Neuronal stem cell (in vitro differentiated cells): ENCODE results near the gene TMEM61. TPM values are rescaled to one million over a fixed set of nuclear protein-coding genes. Genes with fewer than 3 reads are reported as not detected.
"Not testable (repeated sequence)": the region's sequence is repeated elsewhere in the genome, so short reads cannot be mapped to it uniquely, and the experiment has no call there.

Experiments used
- DNase-seq: peaks from one replicate; pipeline ENCODE4 v3.0.0-alpha.2; 2013; ENCODE audit warnings: low spot score
- H2AFZ ChIP-seq: one replicate; pipeline ENCODE4 v1.6.1; 2013; ENCODE audit warnings: mild to moderate bottlenecking, low read length, inconsistent platforms
- H2AK5ac ChIP-seq: 2 replicates; pipeline ENCODE4 v1.6.1; 2013; ENCODE audit warnings: low read depth, mild to moderate bottlenecking, inconsistent platforms, low read length, moderate library complexity, mixed read lengths
- H2BK120ac ChIP-seq: 2 replicates; pipeline ENCODE4 v1.6.1; 2013; ENCODE audit warnings: low read depth, mild to moderate bottlenecking, inconsistent platforms, low read length, moderate library complexity, mixed read lengths
- H2BK12ac ChIP-seq: one replicate; pipeline ENCODE4 v1.6.1; 2013; ENCODE audit warnings: low read length, inconsistent platforms
- H2BK15ac ChIP-seq: 2 replicates; pipeline ENCODE4 v1.6.1; 2013; ENCODE audit warnings: mild to moderate bottlenecking, low read length, inconsistent platforms, mixed read lengths
- H2BK5ac ChIP-seq: one replicate; pipeline ENCODE4 v1.6.1; 2013; ENCODE audit warnings: inconsistent platforms, mild to moderate bottlenecking, low read length, moderate library complexity
- H3K14ac ChIP-seq: one replicate; pipeline ENCODE4 v1.6.1; 2013; ENCODE audit warnings: low read length, inconsistent platforms
- H3K18ac ChIP-seq: 2 replicates; pipeline ENCODE4 v1.6.1; 2013; ENCODE audit warnings: low read length, inconsistent platforms
- H3K23ac ChIP-seq: 2 replicates; pipeline ENCODE4 v1.6.1; 2013; ENCODE audit warnings: low read depth, mild to moderate bottlenecking, mixed read lengths, low read length, inconsistent platforms; ENCODE audit not compliant: poor library complexity
- H3K27ac ChIP-seq: replicated peaks from 3 replicates; pipeline ENCODE4 v1.5.1; 2013; ENCODE audit warnings: low read length, inconsistent platforms
- H3K27me3 ChIP-seq, 3 experiments: 2 replicates each; pipeline ENCODE4 v1.6.1; 2013; ENCODE audit warnings: low read length in 3 of 3, mild to moderate bottlenecking in 2 of 3, inconsistent platforms in 1 of 3, low read depth in 1 of 3, mixed read lengths in 1 of 3, moderate library complexity in 1 of 3; ENCODE audit not compliant: control insufficient read depth in 3 of 3, insufficient read depth in 3 of 3
- H3K36me3 ChIP-seq, 2 donors: replicated peaks in 1 of 2; 2 replicates each; pipeline ENCODE4 v1.6.1; 2013; ENCODE audit warnings: low read length in 2 of 2; ENCODE audit not compliant: control insufficient read depth in 2 of 2, insufficient read depth in 2 of 2
- H3K4ac ChIP-seq: 2 replicates; pipeline ENCODE4 v1.6.1; 2013; ENCODE audit warnings: inconsistent platforms, mild to moderate bottlenecking, low read length, moderate library complexity
- H3K4me1 ChIP-seq, 2 donors: 1 replicate in 1 of 2; 2 replicates in 1 of 2; pipeline ENCODE4 v1.6.1; 2013; ENCODE audit warnings: low read length in 2 of 2, low read depth in 1 of 2; ENCODE audit not compliant: control insufficient read depth in 2 of 2, insufficient read depth in 1 of 2
- H3K4me2 ChIP-seq: one replicate; pipeline ENCODE4 v1.6.1; 2013; ENCODE audit warnings: mild to moderate bottlenecking, low read length, inconsistent platforms; ENCODE audit not compliant: insufficient read depth, poor library complexity, severe bottlenecking
- H3K4me3 ChIP-seq, 2 donors: 2 replicates each; pipeline ENCODE4 v1.5.1; 2013; ENCODE audit warnings: low read length in 2 of 2, mild to moderate bottlenecking in 2 of 2, inconsistent platforms in 1 of 2, moderate library complexity in 1 of 2
- H3K79me1 ChIP-seq: one replicate; pipeline ENCODE4 v1.6.1; 2013; ENCODE audit warnings: low read depth, mild to moderate bottlenecking, inconsistent platforms, low read length, moderate library complexity
- H3K9ac ChIP-seq: one replicate; pipeline ENCODE4 v1.6.1; 2013; ENCODE audit warnings: mild to moderate bottlenecking, low read depth, low read length, inconsistent platforms; ENCODE audit not compliant: poor library complexity
- H3K9me3 ChIP-seq, 2 donors: replicated peaks in 1 of 2; 2 replicates each; pipeline versions ENCODE3 to v1.6.1; 2013; ENCODE audit warnings: low read length in 2 of 2, mild to moderate bottlenecking in 2 of 2, inconsistent platforms in 1 of 2, low read depth in 1 of 2, mixed read lengths in 1 of 2, moderate library complexity in 1 of 2; ENCODE audit not compliant: control insufficient read depth in 2 of 2, insufficient read depth in 1 of 2
- H4K8ac ChIP-seq: one replicate; pipeline ENCODE4 v1.6.1; 2013; ENCODE audit warnings: low read depth, mild to moderate bottlenecking, inconsistent platforms, low read length, moderate library complexity
- H4K91ac ChIP-seq: one replicate; pipeline ENCODE4 v1.6.1; 2013; ENCODE audit warnings: low read length, low read depth, mild to moderate bottlenecking, inconsistent platforms; ENCODE audit not compliant: poor library complexity
- WGBS, 2 donors: extraction: QIAGEN DNeasy Blood & Tissue Kit; methylation state at CpG; one replicate each; pipeline ENCODE4 v1.1.7; 2013; ENCODE audit warnings: missing lambda C conversion rate in 2 of 2, mixed read lengths in 1 of 2; ENCODE audit not compliant: insufficient read length in 2 of 2, insufficient replicate concordance in 1 of 2; ENCODE audit errors: extremely low coverage in 2 of 2; 5-methylcytosine and 5-hydroxymethylcytosine counted together
- polyA plus RNA-seq, 2 experiments: library from polyadenylated mRNA; stranded (reverse); fragments of 200-250 nt; gene quantifications; one replicate each; pipeline ENCODE4 v1.2.3, GENCODE V29; 2013

TMEM61 gene
- polyA plus RNA-seq (2013, experiment 1 of 2): not detected
- polyA plus RNA-seq (2013, experiment 2 of 2): 0.04 TPM

- H3K4me1 ChIP-seq: peaks cover 0 to 4% of the 10 kb centered on the region in 2 donors
- no peaks in the 10 kb centered on the region for H3K79me1 ChIP-seq
- peak within 1 kb of the TSS in 1 of 2 donors; percentile 73 for H3K4me3 ChIP-seq
- H3K4ac ChIP-seq: no peak within 1 kb of the TSS
- DNase-seq: no peak
- H3K14ac ChIP-seq: peak within 1 kb of the TSS; percentile 25
- no peaks in the 10 kb centered on the region for H3K9me3 ChIP-seq
- H3K4me2 ChIP-seq: peak within 1 kb of the TSS; percentile 81
- peaks cover 5 to 92% (median 35%) of the 10 kb centered on the region in 3 experiments for H3K27me3 ChIP-seq
- H2BK120ac ChIP-seq: no peak within 1 kb of the TSS
- H3K23ac ChIP-seq: peak within 1 kb of the TSS; percentile 58
- H2AK5ac ChIP-seq: peak within 1 kb of the TSS; percentile 41
- no peak within 1 kb of the TSS for H4K91ac ChIP-seq
- peak within 1 kb of the TSS; percentile 68 for H2AFZ ChIP-seq
- H3K27ac ChIP-seq: no peak within 1 kb of the TSS
- no peaks in the 10 kb centered on the region for H3K36me3 ChIP-seq
- peak within 1 kb of the TSS; percentile 77 for H3K18ac ChIP-seq
- H2BK12ac ChIP-seq: no peak within 1 kb of the TSS
- WGBS, 2 donors: no CpG with 5 or more reads among the region's 69 CpGs
- peak within 1 kb of the TSS; percentile 51 for H3K9ac ChIP-seq
- H4K8ac ChIP-seq: no peak within 1 kb of the TSS
- peak within 1 kb of the TSS; percentile 16 for H2BK5ac ChIP-seq
- H2BK15ac ChIP-seq: peak within 1 kb of the TSS; percentile 42
These were observed at the start of gene TMEM61 for GRCh38 chr1:54980528-54981241. Gene TMEM61, plus strand, starts transcription at chr1:54980628. Its CDS starts 438 bp downstream, at chr1:54981066.

- Histone ChIP-seq H3K27ac (no peak overlapping the region), H2BK120ac (no peak overlapping the region), H3K4me3 (no peak overlapping the region), H4K8ac (no peak overlapping the region), H3K79me1 (no peaks in the 10 kb centered on the region), H3K18ac (no peak overlapping the region), H3K4me2 (no peak overlapping the region), H3K4me1 (peaks cover 0 to 2% of the 10 kb centered on the region in 2 donors), H3K4ac (no peak overlapping the region), H2AK5ac (no peak overlapping the region), H3K9me3 (no peaks in the 10 kb centered on the region), H2AFZ (no peak overlapping the region), H2BK15ac (no peak overlapping the region), H2BK12ac (no peak overlapping the region), H3K14ac (no peak overlapping the region), H3K9ac (no peak overlapping the region), H2BK5ac (no peak overlapping the region), H3K36me3 (no peaks in the 10 kb centered on the region), H4K91ac (no peak overlapping the region), H3K23ac (no peak overlapping the region), H3K27me3 (peaks cover 0 to 19% (median 0%) of the 10 kb centered on the region in 3 experiments)
- DNase-seq: no peak
- WGBS, 2 donors: no CpG with 5 or more reads among the region's 1 CpG
These were observed 49.1 kb upstream of the TMEM61 start for GRCh38 chr1:54931275-54931840.

GRCh38 chr1:54934081-54934480 lies 46.3 kb upstream of the TMEM61 start:
- H3K36me3 ChIP-seq, H3K27me3 ChIP-seq, H3K4me3 ChIP-seq, H2AFZ ChIP-seq, H3K18ac ChIP-seq, H4K8ac ChIP-seq, H3K9me3 ChIP-seq, H3K4me1 ChIP-seq, H2BK5ac ChIP-seq, H2BK120ac ChIP-seq, H2BK15ac ChIP-seq, H3K4me2 ChIP-seq, H2AK5ac ChIP-seq, DNase-seq, H4K91ac ChIP-seq, H3K79me1 ChIP-seq, H3K14ac ChIP-seq, H3K27ac ChIP-seq, H3K23ac ChIP-seq, H3K4ac ChIP-seq, H3K9ac ChIP-seq, H2BK12ac ChIP-seq: not testable (repeated sequence)
- WGBS, 2 donors: no CpG with 5 or more reads among the region's 6 CpGs

- H4K91ac ChIP-seq: no peak overlapping the region
- H2BK15ac ChIP-seq: no peak overlapping the region
- no peak overlapping the region for H3K4me2 ChIP-seq
- H3K27me3 ChIP-seq: peaks cover 0 to 3% (median 0%) of the 10 kb centered on the region in 3 experiments
- no peak overlapping the region for H3K9ac ChIP-seq
- no peaks in the 10 kb centered on the region for H3K36me3 ChIP-seq
- H2AFZ ChIP-seq: no peak overlapping the region
- H3K27ac ChIP-seq: no peak overlapping the region
- H3K4me1 ChIP-seq: peaks cover 0 to 8% of the 10 kb centered on the region in 2 donors
- no peak overlapping the region for H3K4ac ChIP-seq
- no peak overlapping the region for H2AK5ac ChIP-seq
- H3K18ac ChIP-seq: no peak overlapping the region
- no peaks in the 10 kb centered on the region for H3K9me3 ChIP-seq
- no peak overlapping the region for H2BK12ac ChIP-seq
- DNase-seq: no peak
- no peak overlapping the region for H3K4me3 ChIP-seq
- no peak overlapping the region for H2BK5ac ChIP-seq
- no peak overlapping the region for H2BK120ac ChIP-seq
- H4K8ac ChIP-seq: no peak overlapping the region
- H3K23ac ChIP-seq: no peak overlapping the region
- H3K79me1 ChIP-seq: no peaks in the 10 kb centered on the region
- no peak overlapping the region for H3K14ac ChIP-seq
These were observed 45.6 kb upstream of the TMEM61 start for GRCh38 chr1:54934869-54935268.
